NCI-H2081 (cell line): Measurements from ENCODE around the gene SLC6A12.

Experiments used
- DNase-seq, 2 experiments: peaks; one replicate each; lab custom pipeline; 2025; lab: John Stamatoyannopoulos, UW

Gene SLC6A12

GRCh38 chr12:234891-235415, 21.0 kb upstream of the SLC6A12 start:
- DNase-seq, result no peak

- DNase-seq, result no peak
These were observed 20.1 kb upstream of the SLC6A12 start for GRCh38 chr12:234019-234418.

- DNase-seq, result no peak
These were observed 19.6 kb upstream of the SLC6A12 start for GRCh38 chr12:233615-233968.

GRCh38 chr12:232731-233614, 19.0 kb upstream of the SLC6A12 start:
- DNase-seq, result no peak

- DNase-seq, result peak in 1 of 2 experiments; percentile 35
These were observed 17.1 kb upstream of the SLC6A12 start for GRCh38 chr12:230925-231671.

GRCh38 chr12:229441-230191, 15.7 kb upstream of the SLC6A12 start:
- DNase-seq, result no peak

GRCh38 chr12:228846-229200, 14.9 kb upstream of the SLC6A12 start:
- no peak for DNase-seq

GRCh38 chr12:227923-228845, 14.2 kb upstream of the SLC6A12 start:
- no peak for DNase-seq

GRCh38 chr12:227286-227915, 13.4 kb upstream of the SLC6A12 start:
- DNase-seq, result no peak

GRCh38 chr12:226401-226800, 12.4 kb upstream of the SLC6A12 start:
- no peak for DNase-seq

- DNase-seq, result no peak
These were observed 11.1 kb upstream of the SLC6A12 start for GRCh38 chr12:225012-225411.

- DNase-seq, result no peak
These were observed 10.4 kb upstream of the SLC6A12 start for GRCh38 chr12:224330-224729.

GRCh38 chr12:223841-224240, 9.9 kb upstream of the SLC6A12 start:
- no peak for DNase-seq

GRCh38 chr12:221736-222135, 7.8 kb upstream of the SLC6A12 start:
- no peak for DNase-seq

- DNase-seq, result no peak
These were observed 7.1 kb upstream of the SLC6A12 start for GRCh38 chr12:220946-221550.

- no peak for DNase-seq
These were observed 6.5 kb upstream of the SLC6A12 start for GRCh38 chr12:220491-220890.

GRCh38 chr12:219891-220352, 6.0 kb upstream of the SLC6A12 start:
- DNase-seq, result peak; percentile 73 to 78

- DNase-seq, result no peak
These were observed 5.0 kb upstream of the SLC6A12 start for GRCh38 chr12:218728-219590.

- DNase-seq, result no peak
These were observed 4.3 kb upstream of the SLC6A12 start for GRCh38 chr12:218221-218620.
